ENCODE results near the gene ZXDB.
"Not testable (repeated sequence)": the region's sequence is repeated elsewhere in the genome, so short reads cannot be mapped to it uniquely, and the experiment has no call there.

The ZXDB gene

GRCh38 chrX:57591284-57592159 lies at the start of gene ZXDB:
Gene ZXDB (plus strand): TSS chrX:57592011. CDS start chrX:57592049, 38 bp downstream.
- DNase-seq (ENCODE audit: low read depth), result not testable (repeated sequence)

DNA sequence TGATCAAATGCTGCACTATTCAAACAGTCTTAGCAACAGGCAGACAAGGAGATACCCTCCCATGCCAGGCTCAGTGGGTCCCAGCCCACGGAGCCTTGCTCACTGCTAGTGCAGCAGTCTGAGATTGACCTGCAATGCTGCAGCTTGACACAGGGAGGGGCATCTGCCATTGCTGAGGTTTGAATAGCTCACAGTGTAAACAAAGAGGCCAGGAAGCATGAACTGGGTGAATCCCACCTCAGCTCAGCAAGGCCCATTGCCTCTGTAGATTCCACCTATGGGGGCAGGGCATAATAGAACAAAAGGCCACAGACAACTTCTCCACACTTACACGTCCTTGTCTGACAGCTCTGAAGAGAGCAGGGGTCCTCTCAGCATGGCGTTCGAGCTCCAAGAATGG lies 26.6 kb upstream of the ZXDB start:
- no peak for DNase-seq (ENCODE audit: low read depth)

DNA sequence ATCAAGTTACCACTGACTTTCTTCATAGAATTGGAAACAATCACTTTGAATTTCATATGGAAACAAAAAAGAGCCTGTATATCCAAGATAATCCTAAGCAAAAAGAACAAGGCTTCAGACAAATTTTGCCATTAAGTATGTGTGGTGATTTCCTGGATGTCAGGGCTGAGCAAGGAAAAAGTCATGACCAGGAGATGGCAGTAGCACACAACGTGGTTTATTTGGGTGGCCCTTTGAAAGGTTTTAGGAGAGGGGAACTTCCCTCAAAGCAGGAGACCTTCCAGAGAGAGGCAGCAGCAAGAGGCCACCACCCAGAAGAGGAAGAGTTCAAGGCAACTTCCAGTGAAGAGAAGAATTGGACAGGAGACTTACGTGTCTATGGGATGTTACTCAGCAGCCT lies 18.1 kb upstream of the ZXDB start:
- no peak for DNase-seq (ENCODE audit: low read depth)

DNA sequence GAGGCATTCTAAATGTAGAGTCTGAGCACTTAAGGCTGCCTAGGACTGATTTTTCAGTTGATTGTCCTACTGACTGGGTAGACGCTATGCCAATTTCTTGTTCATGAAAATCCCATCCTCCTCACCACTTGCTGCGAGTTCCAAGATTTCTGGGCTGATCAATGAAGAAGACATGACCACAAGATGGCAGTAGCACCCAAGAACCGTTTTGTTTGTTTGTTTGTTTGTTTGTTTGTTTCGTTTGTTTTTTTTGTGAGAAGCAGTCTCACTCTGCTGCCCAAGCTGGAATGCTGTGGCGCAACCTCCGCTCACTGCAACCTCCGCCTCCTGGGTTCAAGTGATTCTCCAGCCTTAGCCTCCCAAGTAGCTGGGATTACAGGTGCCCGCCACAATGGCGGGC lies 8.9 kb upstream of the ZXDB start:
- not testable (repeated sequence) for DNase-seq (ENCODE audit: low read depth)

DNA sequence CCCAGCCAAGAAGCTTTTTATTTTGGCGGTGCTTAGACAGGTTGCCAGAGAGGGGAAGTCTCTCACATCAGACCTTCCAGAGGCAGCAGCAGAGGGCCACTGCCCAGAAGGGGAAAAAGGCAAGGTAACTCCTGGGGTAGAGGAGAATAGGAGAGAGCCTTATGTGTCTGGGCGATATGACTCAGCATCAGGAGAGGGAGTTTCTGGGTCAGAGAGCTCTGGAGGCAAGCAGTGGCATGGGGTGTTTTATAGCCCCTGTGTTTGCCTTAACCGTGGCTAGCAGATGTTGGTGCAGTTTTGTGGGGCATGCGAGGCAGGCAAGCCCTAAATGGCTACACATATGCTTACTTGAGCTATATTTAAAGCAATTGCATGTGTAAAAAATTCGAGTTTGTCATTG lies 8.3 kb upstream of the ZXDB start:
- no peak for DNase-seq (ENCODE audit: low read depth)

GRCh38 chrX:57586360-57586759 lies 5.5 kb upstream of the ZXDB start:
- no peak for DNase-seq (ENCODE audit: low read depth)

GRCh38 chrX:57587062-57587461 lies 4.7 kb upstream of the ZXDB start:
- no peak for DNase-seq (ENCODE audit: low read depth)

DNA sequence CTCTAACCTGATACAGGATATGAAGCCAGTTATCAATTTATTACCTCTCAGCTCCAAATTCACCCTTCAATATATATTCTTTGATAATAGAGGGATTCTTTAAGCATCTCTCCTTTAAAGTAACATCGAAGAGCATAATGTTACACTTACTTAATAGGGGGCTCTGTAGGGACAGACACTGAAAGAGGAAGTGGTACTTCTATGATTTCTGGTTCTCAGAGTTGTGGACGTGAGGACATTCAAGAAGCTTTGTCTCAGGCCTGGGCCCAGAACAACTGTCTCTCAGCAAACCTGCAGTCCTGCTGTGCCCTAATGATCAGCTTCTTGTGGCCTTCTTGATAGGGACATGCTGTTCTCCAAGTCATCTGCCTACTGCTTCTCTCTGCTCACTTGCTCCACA lies 4.2 kb upstream of the ZXDB start:
- DNase-seq (ENCODE audit: low read depth), result no peak

DNA sequence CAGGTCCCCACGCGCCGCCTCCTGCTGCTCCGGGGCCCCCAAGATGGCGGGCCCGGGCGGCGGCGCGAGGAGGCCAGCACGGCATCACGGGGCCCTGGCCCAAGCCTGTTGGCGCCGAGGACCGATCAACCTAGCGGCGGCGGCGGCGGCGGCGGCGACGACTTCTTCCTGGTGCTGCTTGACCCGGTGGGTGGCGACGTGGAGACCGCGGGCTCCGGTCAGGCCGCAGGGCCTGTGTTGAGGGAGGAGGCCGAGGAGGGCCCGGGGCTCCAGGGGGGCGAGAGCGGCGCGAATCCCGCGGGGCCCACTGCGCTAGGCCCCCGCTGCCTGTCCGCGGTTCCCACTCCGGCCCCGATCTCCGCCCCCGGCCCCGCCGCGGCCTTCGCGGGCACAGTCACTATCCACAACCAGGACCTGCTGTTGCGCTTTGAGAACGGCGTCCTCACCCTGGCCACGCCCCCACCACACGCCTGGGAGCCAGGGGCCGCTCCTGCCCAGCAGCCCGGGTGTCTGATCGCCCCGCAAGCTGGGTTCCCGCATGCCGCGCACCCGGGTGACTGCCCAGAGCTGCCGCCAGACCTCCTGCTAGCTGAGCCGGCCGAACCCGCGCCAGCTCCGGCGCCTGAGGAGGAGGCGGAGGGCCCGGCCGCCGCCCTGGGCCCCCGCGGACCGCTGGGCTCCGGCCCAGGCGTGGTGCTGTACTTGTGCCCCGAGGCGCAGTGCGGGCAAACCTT lies 516 bp downstream of the ZXDB start:
- not testable (repeated sequence) for DNase-seq (ENCODE audit: low read depth)

DNA sequence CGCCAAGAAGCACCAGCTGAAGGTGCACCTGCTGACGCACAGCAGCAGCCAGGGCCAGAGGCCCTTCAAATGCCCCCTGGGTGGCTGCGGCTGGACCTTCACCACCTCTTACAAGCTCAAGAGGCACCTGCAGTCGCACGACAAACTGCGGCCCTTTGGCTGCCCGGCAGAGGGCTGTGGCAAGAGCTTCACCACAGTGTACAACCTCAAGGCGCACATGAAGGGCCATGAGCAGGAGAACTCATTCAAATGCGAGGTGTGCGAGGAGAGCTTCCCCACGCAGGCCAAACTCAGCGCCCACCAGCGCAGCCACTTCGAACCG lies 1.0 kb downstream of the ZXDB start:
- DNase-seq (ENCODE audit: low read depth), result not testable (repeated sequence)

DNA sequence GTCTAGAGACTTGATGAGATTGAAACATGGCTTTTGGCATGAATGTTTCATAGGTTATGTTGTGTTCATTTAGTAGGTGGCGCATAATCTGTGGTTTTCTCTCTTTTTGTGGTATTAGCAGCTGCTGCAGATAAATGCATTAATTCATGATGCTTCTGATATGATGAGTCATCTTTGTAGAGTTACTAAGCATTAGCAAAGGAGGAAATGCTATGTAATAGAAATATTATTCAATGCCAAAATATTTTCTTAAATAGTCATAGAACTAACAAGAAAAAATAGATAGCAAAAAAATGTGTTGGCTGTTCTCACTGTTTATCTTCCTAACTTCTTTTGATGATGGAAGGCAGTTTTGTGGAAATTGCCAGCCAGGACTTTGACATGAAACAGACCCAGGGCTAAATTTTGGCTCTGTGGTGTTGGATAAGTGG lies 3.6 kb downstream of the ZXDB start:
- DNase-seq (ENCODE audit: low read depth), result no peak

- no peak for DNase-seq (ENCODE audit: low read depth)
Measured at GRCh38 chrX:57596109-57596508, 4.3 kb downstream of the ZXDB start.

- no peak for DNase-seq (ENCODE audit: low read depth)
Measured at GRCh38 chrX:57596516-57596915, 4.7 kb downstream of the ZXDB start.

DNA sequence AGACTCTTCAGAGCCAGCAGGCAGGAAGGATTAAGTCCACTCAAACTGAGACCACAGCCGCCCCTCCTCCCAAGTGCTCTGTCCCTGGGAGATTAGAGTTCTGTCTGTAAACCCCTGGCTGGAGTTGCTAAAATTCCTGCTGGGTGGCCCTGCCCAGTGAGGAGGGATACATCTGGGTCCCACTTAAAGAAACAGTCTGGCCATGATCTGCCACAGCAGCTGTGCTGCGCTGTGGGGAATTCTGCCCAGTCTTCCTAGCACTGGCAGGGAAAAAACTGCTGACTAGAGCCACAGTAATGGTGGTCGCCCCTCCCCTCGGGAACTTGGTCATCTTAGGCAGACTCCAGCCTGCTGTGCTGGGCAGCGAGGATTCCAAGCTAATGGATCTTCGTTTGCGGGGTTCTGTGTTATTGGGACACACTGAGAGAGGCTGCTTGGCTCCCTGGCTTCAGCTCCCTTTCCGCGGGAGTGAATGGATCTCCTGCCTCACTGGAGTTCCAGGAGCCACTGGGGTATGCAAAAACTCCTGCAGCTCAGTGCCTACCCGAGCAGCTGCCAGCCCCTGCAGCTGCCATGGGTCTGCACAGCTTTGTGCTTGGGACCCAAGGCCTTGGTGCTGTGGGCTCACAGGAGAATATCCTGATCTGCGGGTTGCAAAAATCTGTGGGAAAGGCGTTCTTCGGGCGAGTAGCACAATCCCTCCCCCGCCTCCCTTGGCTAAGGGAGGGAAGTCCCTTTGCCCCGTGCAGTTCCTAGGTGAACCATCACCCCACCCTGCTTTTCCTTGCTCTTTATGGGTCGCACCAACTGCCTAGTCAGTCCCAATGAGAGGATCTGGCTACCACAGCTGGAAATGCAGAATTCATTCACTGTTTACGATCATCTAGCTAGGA lies 15.7 kb downstream of the ZXDB start:
- no peak for DNase-seq (ENCODE audit: low read depth)

DNA sequence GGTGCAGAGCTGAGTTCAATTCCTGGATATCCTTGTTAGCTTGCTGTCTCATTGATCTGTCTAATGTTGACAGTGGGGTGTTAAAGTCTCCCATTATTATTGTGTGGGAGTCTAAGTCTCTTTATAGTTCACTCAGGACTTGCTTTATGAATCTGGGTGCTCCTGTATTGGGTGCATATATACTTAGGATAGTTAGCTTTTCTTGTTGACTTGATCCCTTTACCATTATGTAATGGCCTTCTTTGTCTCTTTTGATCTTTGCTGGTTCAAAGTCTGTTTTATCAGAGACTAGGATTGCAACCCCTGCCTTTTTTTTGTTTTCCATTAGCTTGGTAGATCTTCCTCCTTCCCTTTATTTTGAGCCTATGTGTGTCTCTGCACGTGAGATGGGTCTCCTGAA lies 21.5 kb downstream of the ZXDB start:
- DNase-seq (ENCODE audit: low read depth), result not testable (repeated sequence)

- DNase-seq (ENCODE audit: low read depth), result not testable (repeated sequence)
Measured at GRCh38 chrX:57629438-57629837, 37.6 kb downstream of the ZXDB start.

DNA sequence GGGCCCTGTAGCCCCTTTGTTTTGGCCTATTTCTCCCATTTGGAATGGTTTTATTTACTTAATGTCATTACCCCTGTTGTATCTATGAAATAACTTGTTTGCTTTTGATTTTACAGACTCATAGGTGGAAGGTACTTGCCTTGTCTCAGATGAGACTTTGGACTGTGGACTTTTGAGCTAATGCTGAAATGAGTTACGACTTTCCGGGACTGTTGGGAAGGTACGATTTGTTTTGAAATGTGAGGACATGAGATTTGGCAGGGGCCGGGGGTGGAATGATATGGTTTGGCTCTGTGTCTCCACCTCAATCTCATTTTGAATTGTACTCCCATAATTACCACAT lies 48.8 kb downstream of the ZXDB start:
- DNase-seq (ENCODE audit: low read depth), result no peak

DNA sequence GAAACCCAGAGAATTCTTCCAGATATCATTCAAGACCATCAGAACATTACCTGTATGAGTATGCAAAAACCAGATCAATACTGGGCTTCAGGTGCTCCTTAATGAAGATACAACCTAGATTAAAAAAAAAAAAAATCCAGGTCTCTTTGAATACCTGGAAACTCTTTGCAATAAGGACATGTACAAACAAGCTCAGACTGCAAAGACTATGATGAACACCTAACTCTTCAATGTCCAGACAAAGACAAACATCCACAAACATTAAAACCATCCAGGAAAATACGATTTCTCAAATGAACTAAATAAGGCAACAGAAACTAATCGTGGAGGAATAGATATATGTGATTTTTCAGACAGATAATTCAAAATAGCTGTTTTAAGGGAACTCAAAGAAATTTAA lies 49.5 kb downstream of the ZXDB start:
- DNase-seq (ENCODE audit: low read depth), result no peak

GRCh38 chrX:57643698-57644097 lies 51.9 kb downstream of the ZXDB start:
- no peak for DNase-seq (ENCODE audit: low read depth)

DNA sequence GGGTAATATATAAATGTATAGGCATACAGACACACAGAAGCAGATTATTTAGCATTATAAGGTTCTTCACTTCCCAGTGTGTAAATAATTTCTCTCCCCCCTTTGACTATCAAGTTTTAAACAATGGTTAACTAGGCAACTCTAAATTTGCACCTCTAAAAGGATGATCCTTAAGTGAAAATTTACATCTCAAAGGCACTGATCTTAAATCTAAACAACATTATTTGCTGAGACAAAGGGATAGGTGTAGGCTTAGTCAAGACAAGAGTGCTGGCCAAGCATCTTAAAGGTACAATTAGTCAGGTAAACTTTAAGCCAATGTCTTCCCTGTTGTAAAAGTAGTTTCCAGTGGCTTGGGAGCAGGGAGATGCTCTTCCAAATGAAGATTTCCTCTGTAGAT lies 55.2 kb downstream of the ZXDB start:
- DNase-seq (ENCODE audit: low read depth), result no peak
